Kidney capillary endothelial cell (primary cell): ENCODE measurements around the gene JMJD7.

Source experiments
- DNase-seq: peaks from one replicate; pipeline ENCODE4 v3.0.0-alpha.2; 2018; ENCODE audit warnings: low spot score

JMJD7 gene

GRCh38 chr15:41866263-41866703 is 38.4 kb downstream of the JMJD7 start:
- no peak for DNase-seq

- no peak for DNase-seq
Measured at GRCh38 chr15:41866872-41867579, 39.1 kb downstream of the JMJD7 start.

- DNase-seq: no peak
Measured at GRCh38 chr15:41868321-41868720, 40.4 kb downstream of the JMJD7 start.

GRCh38 chr15:41869770-41870688 is 42.1 kb downstream of the JMJD7 start:
- DNase-seq: no peak

- no peak for DNase-seq
Measured at GRCh38 chr15:41870689-41871081, 42.8 kb downstream of the JMJD7 start.

- DNase-seq: no peak
Measured at GRCh38 chr15:41871175-41871905, 43.4 kb downstream of the JMJD7 start.

GRCh38 chr15:41872166-41872747 is 44.4 kb downstream of the JMJD7 start:
- DNase-seq: no peak

GRCh38 chr15:41873711-41874110 is 45.8 kb downstream of the JMJD7 start:
- no peak for DNase-seq

GRCh38 chr15:41874736-41875135 is 46.8 kb downstream of the JMJD7 start:
- DNase-seq: no peak

GRCh38 chr15:41876007-41876406 is 48.1 kb downstream of the JMJD7 start:
- DNase-seq: no peak

GRCh38 chr15:41876689-41877088 is 48.8 kb downstream of the JMJD7 start:
- no peak for DNase-seq

GRCh38 chr15:41877631-41878354 is 49.9 kb downstream of the JMJD7 start:
- DNase-seq: no peak

GRCh38 chr15:41878355-41878699 is 50.4 kb downstream of the JMJD7 start:
- DNase-seq: no peak

- no peak for DNase-seq
Measured at GRCh38 chr15:41879321-41879845, 51.5 kb downstream of the JMJD7 start.

- no peak for DNase-seq
Measured at GRCh38 chr15:41880156-41880877, 52.4 kb downstream of the JMJD7 start.

GRCh38 chr15:41881086-41881485 is 53.2 kb downstream of the JMJD7 start:
- DNase-seq: no peak

- DNase-seq: no peak
Measured at GRCh38 chr15:41881550-41881919, 53.6 kb downstream of the JMJD7 start.

- no peak for DNase-seq
Measured at GRCh38 chr15:41881920-41882688, 54.2 kb downstream of the JMJD7 start.

GRCh38 chr15:41882689-41883483 is 55.0 kb downstream of the JMJD7 start:
- no peak for DNase-seq
